ENCODE data around the gene SIX3. TPM values are rescaled to one million over a fixed set of nuclear protein-coding genes. Genes with fewer than 3 reads are reported as not detected.
A peak's percentile ranks its signal among the peaks of the same experiment; 100 is the strongest.

Gene SIX3
- total RNA-seq, 1 donor from 2014 or later, result not detected

DNA sequence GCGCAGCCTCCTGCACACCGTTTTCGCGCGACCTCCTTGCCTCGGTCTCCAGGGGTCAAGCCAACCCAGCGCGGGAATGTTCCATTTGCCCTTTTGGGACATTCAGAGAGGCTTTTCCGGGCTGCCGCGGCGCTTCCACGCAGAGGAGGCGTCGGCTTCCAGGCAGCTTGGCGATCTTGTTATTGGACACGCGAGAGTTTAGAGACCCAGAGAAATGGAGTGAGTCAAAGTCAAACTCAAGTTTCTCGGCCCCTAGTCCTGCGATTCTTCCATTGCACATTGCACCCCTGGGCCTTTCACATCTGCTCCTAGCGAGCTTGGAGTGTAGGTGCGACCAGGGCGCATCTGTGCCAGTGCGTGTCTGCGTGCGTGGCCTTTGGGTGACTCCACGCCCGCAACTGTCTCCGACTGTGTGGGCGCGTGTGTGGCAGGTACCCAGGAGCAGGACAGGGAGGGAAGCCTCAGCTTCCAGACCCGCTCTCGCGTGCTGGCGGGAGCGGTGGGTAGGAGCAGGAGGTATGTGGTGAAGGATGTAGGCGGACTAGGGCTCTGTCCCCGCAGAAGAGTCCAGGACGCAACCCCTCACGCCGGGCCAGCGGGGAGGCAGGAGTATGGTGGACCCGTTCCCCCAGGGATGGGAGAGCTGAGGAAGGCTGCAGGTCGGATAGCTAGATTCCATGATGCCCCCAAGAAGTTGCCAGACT lies 13.5 kb downstream of the SIX3 start:
- DNase-seq (no peak), ATAC-seq (no peak)
- no peaks in the 10 kb centered on the region for H3K36me3 ChIP-seq
- H3K9me3 ChIP-seq, result no peaks in the 10 kb centered on the region
- intact Hi-C loops (cut with DNase I), result no loop called here
- H3K27ac ChIP-seq, result no peak overlapping the region
- peaks cover 21% of the 10 kb centered on the region for H3K4me1 ChIP-seq
- H3K4me3 ChIP-seq, result no peak overlapping the region
- peaks cover 64% of the 10 kb centered on the region for H3K27me3 ChIP-seq
- TF ChIP-seq, protein P1, sequence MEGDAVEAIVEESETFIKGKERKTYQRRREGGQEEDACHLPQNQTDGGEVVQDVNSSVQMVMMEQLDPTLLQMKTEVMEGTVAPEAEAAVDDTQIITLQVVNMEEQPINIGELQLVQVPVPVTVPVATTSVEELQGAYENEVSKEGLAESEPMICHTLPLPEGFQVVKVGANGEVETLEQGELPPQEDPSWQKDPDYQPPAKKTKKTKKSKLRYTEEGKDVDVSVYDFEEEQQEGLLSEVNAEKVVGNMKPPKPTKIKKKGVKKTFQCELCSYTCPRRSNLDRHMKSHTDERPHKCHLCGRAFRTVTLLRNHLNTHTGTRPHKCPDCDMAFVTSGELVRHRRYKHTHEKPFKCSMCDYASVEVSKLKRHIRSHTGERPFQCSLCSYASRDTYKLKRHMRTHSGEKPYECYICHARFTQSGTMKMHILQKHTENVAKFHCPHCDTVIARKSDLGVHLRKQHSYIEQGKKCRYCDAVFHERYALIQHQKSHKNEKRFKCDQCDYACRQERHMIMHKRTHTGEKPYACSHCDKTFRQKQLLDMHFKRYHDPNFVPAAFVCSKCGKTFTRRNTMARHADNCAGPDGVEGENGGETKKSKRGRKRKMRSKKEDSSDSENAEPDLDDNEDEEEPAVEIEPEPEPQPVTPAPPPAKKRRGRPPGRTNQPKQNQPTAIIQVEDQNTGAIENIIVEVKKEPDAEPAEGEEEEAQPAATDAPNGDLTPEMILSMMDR (IDR thresholded peaks at IDR 0.05), result no peak

DNA sequence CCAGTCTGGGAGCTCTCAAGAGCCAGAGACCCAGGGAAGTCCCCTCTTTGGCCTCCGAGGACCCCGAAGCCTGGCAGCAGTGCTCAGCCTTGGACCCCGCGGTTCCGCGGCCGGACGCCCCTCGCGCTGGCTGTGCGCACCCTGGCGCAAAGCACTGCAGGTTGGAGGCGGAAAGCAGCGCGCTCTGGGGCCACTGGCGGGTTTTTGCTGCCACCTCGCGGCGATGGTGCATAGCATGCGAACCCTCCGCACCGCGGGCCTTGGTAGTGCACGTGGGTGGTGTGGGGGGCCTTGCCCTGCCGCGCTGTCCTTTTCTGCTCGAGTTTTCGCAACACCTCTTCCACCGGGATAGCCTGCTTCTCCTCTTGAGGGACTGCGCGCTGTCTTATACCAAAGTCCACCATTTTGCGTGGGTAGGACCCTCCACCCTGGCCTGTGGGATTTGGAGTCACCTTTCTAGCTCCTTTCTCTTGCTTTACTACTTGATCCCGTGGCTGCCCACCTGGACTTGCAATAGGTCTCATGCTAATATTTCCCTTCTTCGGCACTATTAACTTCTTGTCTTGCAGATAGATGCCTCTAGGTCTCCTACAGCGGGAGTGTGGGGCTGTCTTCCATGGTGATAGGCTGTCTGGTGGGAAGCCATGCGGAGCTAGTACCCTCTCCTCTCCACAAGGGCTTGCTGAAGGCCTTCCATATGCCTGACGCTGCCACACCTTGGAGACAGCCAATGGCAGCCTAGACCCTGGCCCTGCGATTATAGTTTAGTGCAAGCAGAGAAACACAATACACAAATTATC lies 14.3 kb downstream of the SIX3 start:
- H3K4me1 ChIP-seq, result peaks cover 21% of the 10 kb centered on the region

GRCh38 chr2:44956843-44957242 lies 15.3 kb downstream of the SIX3 start:
- Histone ChIP-seq H3K4me1 (peaks cover 19% of the 10 kb centered on the region), H3K27ac (no peak overlapping the region), H3K27me3 (peaks cover 62% of the 10 kb centered on the region), H3K9me3 (no peaks in the 10 kb centered on the region), H3K4me3 (no peak overlapping the region), H3K36me3 (no peaks in the 10 kb centered on the region)
- TF ChIP-seq, protein P1 (IDR thresholded peaks at IDR 0.05), result no peak
- intact Hi-C loops (cut with DNase I), result no loop called here
- DNase-seq (no peak), ATAC-seq (no peak)

More for the DNA sequence above, 14.3 kb downstream of the SIX3 start:
- Histone ChIP-seq H3K36me3 (no peaks in the 10 kb centered on the region), H3K27ac (no peak overlapping the region), H3K9me3 (no peaks in the 10 kb centered on the region), H3K4me3 (no peak overlapping the region), H3K27me3 (peaks cover 59% of the 10 kb centered on the region)
- TF ChIP-seq, protein P1 (IDR thresholded peaks at IDR 0.05), result peak; percentile 86
- intact Hi-C loops (cut with DNase I), result no loop called here
- ATAC-seq (peak; percentile 86), DNase-seq (peak; percentile 89)

DNA sequence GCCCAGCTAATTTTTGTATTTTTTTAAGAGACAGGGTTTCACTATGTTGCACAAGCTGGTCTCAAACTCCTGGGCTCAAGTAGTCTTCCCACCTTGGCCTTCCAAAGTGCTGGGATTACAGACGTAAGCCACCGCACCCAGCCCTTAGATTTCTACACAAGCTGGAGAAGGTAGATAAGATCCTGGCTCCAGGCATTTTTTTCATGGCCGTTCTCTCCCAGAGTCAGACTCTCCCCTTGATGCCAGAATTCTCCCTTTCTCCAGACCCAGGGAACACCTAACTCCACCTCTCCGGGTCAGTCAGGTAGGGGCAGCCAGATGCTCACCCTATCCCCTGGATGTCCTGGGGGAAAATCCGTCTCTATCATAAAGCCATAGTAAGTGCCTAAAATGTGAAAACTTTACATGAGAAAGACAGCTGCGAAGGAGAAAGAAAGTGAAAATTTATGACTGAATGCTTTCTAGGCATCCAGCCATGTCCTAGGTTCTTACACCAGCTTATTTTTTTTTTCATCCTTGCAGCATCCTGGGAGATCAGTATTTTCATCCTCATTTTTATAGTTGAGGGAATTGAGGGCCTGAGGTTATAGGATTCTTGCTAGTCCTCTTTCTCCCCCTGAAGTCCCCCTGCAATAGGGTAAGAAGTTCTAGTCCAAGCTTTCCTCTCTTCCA lies 16.3 kb downstream of the SIX3 start:
- Histone ChIP-seq H3K4me1 (peaks cover 11% of the 10 kb centered on the region), H3K27me3 (peaks cover 53% of the 10 kb centered on the region), H3K4me3 (no peak overlapping the region), H3K27ac (no peak overlapping the region), H3K9me3 (no peaks in the 10 kb centered on the region), H3K36me3 (no peaks in the 10 kb centered on the region)
- no peak for ATAC-seq
- DNase-seq, result no peak
- intact Hi-C loops (cut with DNase I), result no loop called here
- TF ChIP-seq, protein P1 (IDR thresholded peaks at IDR 0.05), result no peak

GRCh38 chr2:44959855-44960254 lies 18.4 kb downstream of the SIX3 start:
- Histone ChIP-seq H3K36me3 (no peaks in the 10 kb centered on the region), H3K4me1 (peaks cover 7% of the 10 kb centered on the region), H3K9me3 (no peaks in the 10 kb centered on the region), H3K27ac (no peak overlapping the region), H3K4me3 (no peak overlapping the region), H3K27me3 (peaks cover 36% of the 10 kb centered on the region)
- TF ChIP-seq, protein P1 (IDR thresholded peaks at IDR 0.05), result no peak
- ATAC-seq, result no peak
- intact Hi-C loops (cut with DNase I), result no loop called here
- DNase-seq, result no peak

Data from upper lobe of right lung (tissue), 1 donor.